ENCODE data around the gene ACOX3. TPM values are rescaled to one million over a fixed set of nuclear protein-coding genes. Genes with fewer than 3 reads are reported as not detected.

The ACOX3 gene
- total and polyA plus RNA-seq, 2 of the 8 experiments (the other 6 are each of a cell fraction or from before 2014, with no cell fraction given) = 2.5 to 9.9 TPM

DNA sequence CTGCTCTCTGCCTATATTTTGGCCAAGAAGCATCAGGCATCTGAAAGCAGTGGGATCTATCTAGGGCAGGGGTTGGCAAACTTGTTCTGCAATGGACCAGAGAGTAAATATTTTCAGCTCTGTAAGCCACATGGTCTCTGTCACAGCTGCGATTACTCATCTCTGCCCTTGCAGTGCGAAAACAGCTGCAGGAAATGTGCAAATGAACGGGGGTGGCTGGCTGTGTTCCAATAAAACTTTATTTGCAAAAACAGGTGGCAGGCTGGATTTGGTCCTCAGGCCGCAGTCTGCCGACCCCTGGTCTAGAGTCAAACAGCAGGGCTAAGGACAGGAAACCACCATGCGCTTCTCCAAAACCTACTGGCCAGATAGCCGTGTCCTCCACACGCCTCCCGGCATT is 48.6 kb downstream of the ACOX3 start:
- H3K9me3 ChIP-seq (ENCODE audit: insufficient read depth in 2 of 2, low read depth in 1 of 2, low read length in 1 of 2) = no peaks in the 10 kb centered on the region
- H3K27me3 ChIP-seq (replicated peaks in 1 of 4; ENCODE audit: control insufficient read depth in 3 of 4, extremely low read depth in 1 of 4, insufficient read depth in 3 of 4, low read length in 3 of 4) = no peaks in the 10 kb centered on the region
- no peak overlapping the region for H3K56ac ChIP-seq (replicated peaks; ENCODE audit: insufficient read length, low read depth, low read length)
- H4K91ac ChIP-seq (replicated peaks; ENCODE audit: insufficient read length, low read length) = no peak overlapping the region
- no peak overlapping the region for H2BK12ac ChIP-seq (ENCODE audit: low read depth, low read length)
- no peak overlapping the region for H4K8ac ChIP-seq (ENCODE audit: extremely low read depth, insufficient read depth, low read length)
- no peak overlapping the region for H2BK5ac ChIP-seq (ENCODE audit: low read depth, low read length)
- no peak overlapping the region for H3K23ac ChIP-seq (ENCODE audit: insufficient read length)
- H2BK120ac ChIP-seq (replicated peaks; ENCODE audit: low read depth, low read length) = no peak overlapping the region
- H3K27ac ChIP-seq (ENCODE audit: low read depth, low read length) = no peak overlapping the region
- H3K79me1 ChIP-seq (ENCODE audit: low read depth, low read length) = no peaks in the 10 kb centered on the region
- no peak for TF ChIP-seq PHF8 (conservative IDR thresholded peaks at IDR 0.05; ENCODE audit: low read depth, low read length)
- no peak for TF ChIP-seq MAFK (IDR thresholded peaks at IDR 0.05; ENCODE audit: low read depth, low read length)
- no peak for TF ChIP-seq EZH2 (IDR thresholded peaks at IDR 0.05; ENCODE audit: low read depth, low read length, severe bottlenecking)
- no peak for TF ChIP-seq POU5F1 (IDR thresholded peaks at IDR 0.05; ENCODE audit: low read depth, low read length)
- TF ChIP-seq RBBP5 (IDR thresholded peaks at IDR 0.05; ENCODE audit: borderline replicate concordance, low read depth, low read length) = no peak
- no peak for TF ChIP-seq RNF2 (IDR thresholded peaks at IDR 0.05; ENCODE audit: borderline replicate concordance, low read depth, low read length, missing control alignments, poor library complexity, severe bottlenecking)
- TF ChIP-seq KDM5A (IDR thresholded peaks at IDR 0.05; ENCODE audit: low read length) = no peak
- no peak for TF ChIP-seq BCL11A (IDR thresholded peaks at IDR 0.05; ENCODE audit: low read depth in 2 of 2, low read length in 2 of 2)
- TF ChIP-seq BACH1 (IDR thresholded peaks at IDR 0.05; ENCODE audit: low read length) = no peak
- no peak for TF ChIP-seq SP4 (IDR thresholded peaks at IDR 0.05; ENCODE audit: low read length)
- TF ChIP-seq SIRT6 (IDR thresholded peaks at IDR 0.05; ENCODE audit: low read length) = no peak
- no peak for TF ChIP-seq TEAD4 (IDR thresholded peaks at IDR 0.05; ENCODE audit: low read depth, low read length)
- no peak for TF ChIP-seq SAP30 (IDR thresholded peaks at IDR 0.05; ENCODE audit: insufficient read depth, insufficient replicate concordance, low read length)
- no peak overlapping the region for H2AK5ac ChIP-seq (ENCODE audit: low read depth, low read length)
- H2AFZ ChIP-seq (ENCODE audit: low read length) = no peak overlapping the region
- H3K14ac ChIP-seq (ENCODE audit: insufficient read length) = no peak overlapping the region
- no peak overlapping the region for H2BK20ac ChIP-seq (ENCODE audit: low read length)
- no peak for DNase-seq (ENCODE audit: low read depth in 1 of 2, low spot score in 2 of 2)
- no peak for FAIRE-seq
- no peak overlapping the region for H3K4me3 ChIP-seq (ENCODE audit: extremely low read depth in 1 of 4, insufficient read depth in 2 of 4, low read depth in 3 of 4, low read length in 4 of 4)
- CTCF ChIA-PET (ENCODE audit: partially characterized antibody) = interaction anchor here (0.9 to 6.6 kb wide), 7 partner anchors 10 to 215 kb away, joined by 3 to 37 read pairs (median 5); no protein-coding TSS in a partner anchor
- no peak overlapping the region for H3K9ac ChIP-seq (replicated peaks in 1 of 4; ENCODE audit: extremely low read depth in 1 of 4, low read depth in 3 of 4, low read length in 3 of 4)
- no peaks in the 10 kb centered on the region for H4K20me1 ChIP-seq (replicated peaks in 1 of 2; ENCODE audit: control insufficient read depth in 1 of 2, insufficient read depth in 2 of 2, low read length in 2 of 2)
- no peaks in the 10 kb centered on the region; the same call in 1 of the 2 replicates for H3K23me2 ChIP-seq (ENCODE audit: low read depth, low read length)
- POLR2A ChIA-PET (ENCODE audit: partially characterized antibody) = interaction anchor here (0.6 kb wide), 1 partner anchor 21 kb away, joined by 3 read pairs; no protein-coding TSS in a partner anchor
- WGBS, 2 experiments (ENCODE audit: extremely low coverage in 1 of 2, insufficient coverage in 1 of 2, insufficient read length in 1 of 2, insufficient replicate concordance in 2 of 2, low coverage in 1 of 2, low lambda C conversion rate in 2 of 2, missing lambda C conversion rate in 1 of 2) = 89% methylated on average over 9 of the region's 9 CpGs; no CpG with 5 or more reads in 1 of the 2 experiments
- H3K36me3 ChIP-seq (ENCODE audit: control insufficient read depth in 2 of 4, insufficient read depth in 4 of 4, low read length in 3 of 4) = no peaks in the 10 kb centered on the region
- H3K4ac ChIP-seq (replicated peaks; ENCODE audit: insufficient read length, low read depth, low read length) = no peak overlapping the region
- H2BK15ac ChIP-seq (ENCODE audit: low read length) = no peak overlapping the region
- H3K79me2 ChIP-seq (ENCODE audit: control insufficient read depth in 1 of 2, insufficient read depth in 2 of 2, low read length in 2 of 2) = no peaks in the 10 kb centered on the region
- H3K4me2 ChIP-seq (ENCODE audit: insufficient read depth in 1 of 2, low read depth in 2 of 2, low read length in 2 of 2) = no peak overlapping the region
- H3K4me1 ChIP-seq (replicated peaks in 1 of 4; ENCODE audit: control insufficient read depth in 3 of 4, insufficient read depth in 4 of 4, low read length in 3 of 4) = peaks cover 0 to 2% (median 1%) of the 10 kb centered on the region in 4 experiments; a peak in 6 of 7 replicates
- H4K5ac ChIP-seq (ENCODE audit: insufficient read length, low read depth, low read length) = no peak overlapping the region
- no peak overlapping the region for H3K18ac ChIP-seq (ENCODE audit: extremely low read depth, low read length)
